Measurements from ENCODE around the gene CACNA1C. TPM values are rescaled to one million over a fixed set of nuclear protein-coding genes. Genes with fewer than 3 reads are reported as not detected.

Gene CACNA1C
- total RNA-seq, 2 donors from 2014 or later, result 0.86 to 6.3 TPM

DNA sequence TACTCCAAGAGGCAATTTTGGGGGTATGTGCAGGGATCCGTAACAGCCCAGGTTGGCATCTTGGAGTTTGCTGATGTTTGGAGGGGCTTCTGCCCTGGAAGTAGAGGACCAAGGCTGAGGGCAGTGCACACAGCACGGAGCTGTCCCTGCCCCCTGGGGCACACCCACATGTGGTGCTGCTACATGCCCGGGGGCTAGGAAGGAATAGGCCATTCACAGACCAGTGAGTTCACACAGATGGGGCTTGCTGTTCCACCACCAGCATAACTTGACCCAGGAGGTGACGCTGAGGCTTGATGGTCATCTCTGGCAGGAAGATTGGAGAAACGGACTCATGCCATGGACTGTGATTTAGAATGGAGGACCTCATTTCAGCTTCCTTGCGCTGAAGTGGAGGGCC, 510.9 kb downstream of the CACNA1C start:
- no peaks in the 10 kb centered on the region for H3K9me3 ChIP-seq (ENCODE audit: control insufficient read depth, low read length)
- WGBS, 2 experiments (ENCODE audit: insufficient coverage in 1 of 2, insufficient read length in 1 of 2), result 90 to 100% methylated on average over 2 to 6 of the region's 6 CpGs
- Mint-ChIP-seq H3K9me3 (no peaks in the 10 kb centered on the region), H3K36me3 (ENCODE audit: low read depth) (no peaks in the 10 kb centered on the region), H3K27me3 (ENCODE audit: insufficient read depth) (peaks cover 3% of the 10 kb centered on the region), H3K4me3 (no peak overlapping the region), H3K27ac (no peak overlapping the region), H3K4me1 (no peaks in the 10 kb centered on the region)
- no peak overlapping the region for H3K4me3 ChIP-seq (ENCODE audit: low read length)
- H3K4me1 ChIP-seq (ENCODE audit: control insufficient read depth, insufficient read depth, low read length), result no peaks in the 10 kb centered on the region
- no peaks in the 10 kb centered on the region for H3K36me3 ChIP-seq (ENCODE audit: control insufficient read depth, insufficient read depth, low read length)
- DNase-seq, result no peak
- no peak overlapping the region for H3K9ac ChIP-seq (ENCODE audit: extremely low read depth, low read length, poor library complexity, severe bottlenecking)
- no peak overlapping the region for H3K27ac ChIP-seq (ENCODE audit: low read depth, low read length)
- TF ChIP-seq, protein P1, sequence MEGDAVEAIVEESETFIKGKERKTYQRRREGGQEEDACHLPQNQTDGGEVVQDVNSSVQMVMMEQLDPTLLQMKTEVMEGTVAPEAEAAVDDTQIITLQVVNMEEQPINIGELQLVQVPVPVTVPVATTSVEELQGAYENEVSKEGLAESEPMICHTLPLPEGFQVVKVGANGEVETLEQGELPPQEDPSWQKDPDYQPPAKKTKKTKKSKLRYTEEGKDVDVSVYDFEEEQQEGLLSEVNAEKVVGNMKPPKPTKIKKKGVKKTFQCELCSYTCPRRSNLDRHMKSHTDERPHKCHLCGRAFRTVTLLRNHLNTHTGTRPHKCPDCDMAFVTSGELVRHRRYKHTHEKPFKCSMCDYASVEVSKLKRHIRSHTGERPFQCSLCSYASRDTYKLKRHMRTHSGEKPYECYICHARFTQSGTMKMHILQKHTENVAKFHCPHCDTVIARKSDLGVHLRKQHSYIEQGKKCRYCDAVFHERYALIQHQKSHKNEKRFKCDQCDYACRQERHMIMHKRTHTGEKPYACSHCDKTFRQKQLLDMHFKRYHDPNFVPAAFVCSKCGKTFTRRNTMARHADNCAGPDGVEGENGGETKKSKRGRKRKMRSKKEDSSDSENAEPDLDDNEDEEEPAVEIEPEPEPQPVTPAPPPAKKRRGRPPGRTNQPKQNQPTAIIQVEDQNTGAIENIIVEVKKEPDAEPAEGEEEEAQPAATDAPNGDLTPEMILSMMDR (conservative IDR thresholded peaks at IDR 0.05), result no peak
- no peaks in the 10 kb centered on the region for H3K27me3 ChIP-seq (ENCODE audit: control insufficient read depth, insufficient read depth, low read length, poor library complexity, severe bottlenecking)

DNA sequence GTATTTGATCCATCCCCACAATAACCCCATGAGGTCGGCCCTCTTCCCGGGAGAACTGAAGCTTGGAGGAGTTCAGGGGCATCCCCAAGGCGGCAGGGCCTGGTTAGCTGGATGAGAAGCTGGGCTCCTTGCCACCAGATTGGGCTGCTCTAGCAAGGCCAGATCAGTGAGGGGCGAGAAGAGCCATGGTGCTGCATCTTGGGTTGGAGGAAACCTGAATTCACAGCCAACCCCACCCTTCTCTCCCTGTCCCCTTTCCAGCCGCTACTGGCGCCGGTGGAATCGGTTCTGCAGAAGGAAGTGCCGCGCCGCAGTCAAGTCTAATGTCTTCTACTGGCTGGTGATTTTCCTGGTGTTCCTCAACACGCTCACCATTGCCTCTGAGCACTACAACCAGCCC, 513.4 kb downstream of the CACNA1C start:
- no peaks in the 10 kb centered on the region for H3K9me3 Mint-ChIP-seq
- no peaks in the 10 kb centered on the region for H3K4me1 Mint-ChIP-seq
- H3K27me3 ChIP-seq (ENCODE audit: control insufficient read depth, insufficient read depth, low read length, poor library complexity, severe bottlenecking), result peaks cover 16% of the 10 kb centered on the region
- H3K27ac Mint-ChIP-seq, result no peak overlapping the region
- no peak overlapping the region for H3K4me3 Mint-ChIP-seq
- H3K9ac ChIP-seq (ENCODE audit: extremely low read depth, low read length, poor library complexity, severe bottlenecking), result no peak overlapping the region
- DNase-seq, result no peak
- 92 to 100% methylated on average over 1 to 12 of the region's 12 CpGs for WGBS, 2 experiments (ENCODE audit: insufficient coverage in 1 of 2, insufficient read length in 1 of 2)
- H3K27ac ChIP-seq (ENCODE audit: low read depth, low read length), result no peak overlapping the region
- H3K4me3 ChIP-seq (ENCODE audit: low read length), result no peak overlapping the region
- peaks cover 2% of the 10 kb centered on the region for H3K27me3 Mint-ChIP-seq (ENCODE audit: insufficient read depth)
- H3K36me3 Mint-ChIP-seq (ENCODE audit: low read depth), result no peaks in the 10 kb centered on the region
- no peaks in the 10 kb centered on the region for H3K36me3 ChIP-seq (ENCODE audit: control insufficient read depth, insufficient read depth, low read length)
- TF ChIP-seq, protein P1 (conservative IDR thresholded peaks at IDR 0.05), result no peak
- H3K4me1 ChIP-seq (ENCODE audit: control insufficient read depth, insufficient read depth, low read length), result no peaks in the 10 kb centered on the region
- H3K9me3 ChIP-seq (ENCODE audit: control insufficient read depth, low read length), result no peaks in the 10 kb centered on the region

DNA sequence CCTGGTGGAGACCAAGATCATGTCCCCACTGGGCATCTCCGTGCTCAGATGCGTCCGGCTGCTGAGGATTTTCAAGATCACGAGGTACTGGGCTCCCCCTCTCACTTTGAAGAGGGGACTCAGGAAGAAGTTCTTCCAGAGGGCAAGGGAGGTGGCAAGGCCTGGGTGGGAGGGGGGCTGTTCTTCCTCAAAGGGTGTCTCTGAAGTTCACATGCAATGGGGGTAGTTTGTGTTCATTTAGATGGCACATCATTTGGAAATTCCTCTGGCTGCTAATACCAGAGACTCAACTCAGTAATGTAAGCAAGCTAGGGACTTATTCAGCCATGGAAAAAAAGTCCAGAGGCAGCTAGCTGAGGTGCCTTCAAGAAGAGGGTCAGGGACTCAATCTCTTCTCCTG, 514.9 kb downstream of the CACNA1C start:
- no peak overlapping the region for H3K4me3 Mint-ChIP-seq
- TF ChIP-seq, protein P1 (conservative IDR thresholded peaks at IDR 0.05), result no peak
- H3K27me3 Mint-ChIP-seq (ENCODE audit: insufficient read depth), result peaks cover 15% of the 10 kb centered on the region
- no peak for DNase-seq
- Histone ChIP-seq H3K4me3 (ENCODE audit: low read length) (no peak overlapping the region), H3K27ac (ENCODE audit: low read depth, low read length) (no peak overlapping the region), H3K9ac (ENCODE audit: extremely low read depth, low read length, poor library complexity, severe bottlenecking) (no peak overlapping the region), H3K36me3 (ENCODE audit: control insufficient read depth, insufficient read depth, low read length) (no peaks in the 10 kb centered on the region), H3K27me3 (ENCODE audit: control insufficient read depth, insufficient read depth, low read length, poor library complexity, severe bottlenecking) (peaks cover 32% of the 10 kb centered on the region), H3K9me3 (ENCODE audit: control insufficient read depth, low read length) (no peaks in the 10 kb centered on the region), H3K4me1 (ENCODE audit: control insufficient read depth, insufficient read depth, low read length) (no peaks in the 10 kb centered on the region)
- no peak overlapping the region for H3K27ac Mint-ChIP-seq
- no peaks in the 10 kb centered on the region for H3K9me3 Mint-ChIP-seq
- WGBS, 2 experiments (ENCODE audit: insufficient coverage in 1 of 2, insufficient read length in 1 of 2), result 94 to 96% methylated on average over 4 of the region's 4 CpGs
- H3K4me1 Mint-ChIP-seq, result no peaks in the 10 kb centered on the region
- no peaks in the 10 kb centered on the region for H3K36me3 Mint-ChIP-seq (ENCODE audit: low read depth)

All from endodermal cell (in vitro differentiated cells).